RWPE1 (cell line): Measurements from ENCODE around the gene PDCD2L.
"Not testable (repeated sequence)": the region's sequence is repeated elsewhere in the genome, so short reads cannot be mapped to it uniquely, and the experiment has no call there.

Experiments used
- CTCF ChIA-PET: fragments of 350-600 bp; sonication (Branson Sonifier 250); formaldehyde crosslinking; extraction: SDS; loops from one replicate; lab custom pipeline; 2021; lab: Yijun Ruan, JAX
- POLR2A ChIA-PET: fragments of 400-600 bp; formaldehyde crosslinking; extraction: SDS; loops from one replicate; lab custom pipeline; 2020; ENCODE audit warnings: antibody characterized with exemption; ENCODE audit not compliant: low non-redundant PET; lab: Yijun Ruan, JAX
- DNase-seq: peaks from one replicate; pipeline ENCODE4 v3.0.0; 2012; ENCODE audit warnings: low spot score
- H3K27ac ChIP-seq: fragments of 450-650 bp; 2 replicates; pipeline ENCODE4 v1.5.1; 2017
- TF ChIP-seq, protein P1 (sequence below): fragments of 450-650 bp; conservative IDR thresholded peaks from 2 replicates; pipeline ENCODE4 v1.5.1; 2017; ENCODE audit warnings: low read depth, mild to moderate bottlenecking

Gene PDCD2L

DNA sequence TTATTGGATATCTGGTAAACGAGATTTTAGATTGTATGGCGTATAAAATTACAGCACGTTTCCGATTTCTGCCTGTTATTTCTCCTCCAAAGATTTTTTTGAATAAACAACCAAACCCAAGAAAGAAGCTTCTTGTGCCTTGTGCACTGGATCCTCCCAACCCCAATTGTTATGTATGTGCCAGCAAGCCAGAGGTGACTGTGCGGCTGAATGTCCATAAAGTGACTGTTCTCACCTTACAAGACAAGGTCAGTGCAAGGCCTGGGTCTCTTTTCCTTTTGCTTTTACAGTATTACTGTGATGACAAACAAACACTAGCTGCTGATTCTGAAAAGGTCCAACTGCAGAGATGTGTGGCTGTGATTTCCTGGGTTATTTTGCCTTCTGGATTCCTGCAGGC lies 54.5 kb downstream of the PDCD2L start:
- H3K27ac ChIP-seq, result no peak overlapping the region
- DNase-seq, result no peak
- CTCF ChIA-PET, result interaction anchor here (0.6 kb wide), 1 partner anchor 22 kb away, joined by 5 read pairs; no protein-coding TSS in a partner anchor
- TF ChIP-seq, protein P1, sequence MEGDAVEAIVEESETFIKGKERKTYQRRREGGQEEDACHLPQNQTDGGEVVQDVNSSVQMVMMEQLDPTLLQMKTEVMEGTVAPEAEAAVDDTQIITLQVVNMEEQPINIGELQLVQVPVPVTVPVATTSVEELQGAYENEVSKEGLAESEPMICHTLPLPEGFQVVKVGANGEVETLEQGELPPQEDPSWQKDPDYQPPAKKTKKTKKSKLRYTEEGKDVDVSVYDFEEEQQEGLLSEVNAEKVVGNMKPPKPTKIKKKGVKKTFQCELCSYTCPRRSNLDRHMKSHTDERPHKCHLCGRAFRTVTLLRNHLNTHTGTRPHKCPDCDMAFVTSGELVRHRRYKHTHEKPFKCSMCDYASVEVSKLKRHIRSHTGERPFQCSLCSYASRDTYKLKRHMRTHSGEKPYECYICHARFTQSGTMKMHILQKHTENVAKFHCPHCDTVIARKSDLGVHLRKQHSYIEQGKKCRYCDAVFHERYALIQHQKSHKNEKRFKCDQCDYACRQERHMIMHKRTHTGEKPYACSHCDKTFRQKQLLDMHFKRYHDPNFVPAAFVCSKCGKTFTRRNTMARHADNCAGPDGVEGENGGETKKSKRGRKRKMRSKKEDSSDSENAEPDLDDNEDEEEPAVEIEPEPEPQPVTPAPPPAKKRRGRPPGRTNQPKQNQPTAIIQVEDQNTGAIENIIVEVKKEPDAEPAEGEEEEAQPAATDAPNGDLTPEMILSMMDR, result no peak
- POLR2A ChIA-PET, result no interaction called here

DNA sequence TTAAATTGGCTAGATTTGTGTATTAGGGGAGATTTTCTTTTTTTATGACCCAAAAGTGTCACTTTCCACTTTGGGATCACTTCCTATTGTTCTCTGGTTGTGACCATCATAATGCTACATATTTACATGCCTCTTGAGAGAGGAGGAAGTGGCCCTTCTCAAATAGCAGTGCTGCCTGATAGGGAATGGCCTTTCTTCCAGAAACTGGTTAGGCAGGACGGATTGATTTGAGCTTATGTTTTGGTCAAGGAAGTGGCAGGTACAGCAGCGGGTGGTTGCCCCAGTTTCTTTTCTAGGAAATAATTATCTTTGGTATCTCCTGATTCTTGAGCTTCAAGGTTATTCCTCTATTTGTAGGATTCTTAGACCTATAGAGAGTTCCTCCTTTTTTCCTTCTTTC lies 55.4 kb downstream of the PDCD2L start:
- TF ChIP-seq, protein P1, result no peak
- no peak for DNase-seq
- ChIA-PET POLR2A (no interaction called here), CTCF (interaction anchor here (0.6 kb wide), 1 partner anchor 21 kb away, joined by 5 read pairs; no protein-coding TSS in a partner anchor)
- no peak overlapping the region for H3K27ac ChIP-seq

DNA sequence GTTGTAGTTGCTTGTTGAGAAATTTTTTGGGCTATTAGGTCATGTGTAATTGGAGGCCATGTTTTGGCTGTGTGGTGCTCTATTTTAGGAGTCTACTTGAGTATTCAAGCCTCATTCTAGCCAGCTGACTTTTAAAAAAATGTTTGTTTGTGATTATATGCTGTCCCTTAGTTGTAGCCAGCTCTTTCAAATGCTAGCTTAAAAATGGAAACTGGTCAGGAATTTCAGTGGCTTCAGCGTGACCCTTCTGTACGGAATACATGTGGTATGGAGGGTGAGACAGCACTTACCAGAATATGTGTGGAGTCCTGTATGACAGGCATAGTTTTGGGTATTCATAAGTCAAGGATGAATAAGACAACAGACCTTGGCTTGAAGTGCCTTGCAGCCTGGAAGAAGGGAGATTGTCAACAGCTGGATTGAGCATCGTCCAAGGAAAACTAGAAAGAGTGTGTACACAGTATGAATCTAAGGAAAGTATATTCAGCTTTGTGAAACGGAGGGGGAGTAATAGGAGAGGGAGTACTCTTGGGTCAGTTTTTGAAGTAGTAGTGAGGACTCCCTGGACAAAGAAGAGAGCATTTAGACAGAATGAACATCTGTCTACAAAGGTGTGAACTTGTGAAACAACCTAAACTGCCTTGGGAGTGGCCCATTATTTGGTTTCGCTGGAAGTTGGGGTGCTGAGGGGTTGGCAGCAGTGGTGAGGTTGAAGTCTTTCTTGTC lies 57.3 kb downstream of the PDCD2L start:
- ChIA-PET POLR2A (no interaction called here), CTCF (no interaction called here)
- DNase-seq, result no peak
- TF ChIP-seq, protein P1, result no peak
- no peak overlapping the region for H3K27ac ChIP-seq

DNA sequence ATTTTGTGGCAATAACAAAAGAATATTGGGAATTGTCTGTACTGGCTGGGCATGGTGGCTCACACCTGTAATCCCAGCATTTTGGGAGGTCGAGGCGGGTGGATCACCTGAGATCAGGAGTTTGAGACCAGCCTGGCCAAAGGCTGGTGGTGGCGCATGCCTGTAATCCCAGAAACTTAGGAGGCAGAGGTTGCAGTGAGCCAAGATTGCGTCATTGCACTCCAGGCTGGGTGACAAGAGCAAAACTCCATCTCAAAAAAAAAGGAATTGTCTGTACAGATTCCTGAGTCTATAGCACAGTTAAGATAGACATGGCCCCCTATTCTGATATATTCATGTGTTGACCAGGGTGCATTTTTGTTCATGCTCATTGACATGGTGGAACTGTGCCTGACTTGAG lies 60.6 kb downstream of the PDCD2L start:
- DNase-seq, H3K27ac ChIP-seq, POLR2A ChIA-PET, CTCF ChIA-PET: not testable (repeated sequence)

DNA sequence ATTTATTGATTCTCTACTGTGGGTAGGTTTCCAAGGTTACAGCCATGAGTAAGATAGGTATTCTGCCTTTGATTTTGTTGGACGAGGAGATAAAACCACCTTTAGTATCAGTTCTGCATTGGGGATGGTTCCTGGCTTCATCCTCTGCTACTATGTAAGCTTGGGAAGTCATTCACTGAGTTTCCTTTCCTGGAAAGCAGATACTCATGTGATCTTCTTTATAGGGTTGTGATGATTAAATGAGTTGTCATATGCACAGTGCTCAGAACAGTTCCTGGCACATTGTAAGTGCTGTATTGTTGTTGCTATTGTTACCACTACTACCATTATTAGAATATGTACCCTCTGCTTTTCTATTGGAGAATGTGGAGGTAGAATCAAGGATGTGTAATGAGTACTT lies 64.2 kb downstream of the PDCD2L start:
- no peak overlapping the region for H3K27ac ChIP-seq
- no peak for DNase-seq
- ChIA-PET CTCF (no interaction called here), POLR2A (no interaction called here)
- TF ChIP-seq, protein P1, result no peak

DNA sequence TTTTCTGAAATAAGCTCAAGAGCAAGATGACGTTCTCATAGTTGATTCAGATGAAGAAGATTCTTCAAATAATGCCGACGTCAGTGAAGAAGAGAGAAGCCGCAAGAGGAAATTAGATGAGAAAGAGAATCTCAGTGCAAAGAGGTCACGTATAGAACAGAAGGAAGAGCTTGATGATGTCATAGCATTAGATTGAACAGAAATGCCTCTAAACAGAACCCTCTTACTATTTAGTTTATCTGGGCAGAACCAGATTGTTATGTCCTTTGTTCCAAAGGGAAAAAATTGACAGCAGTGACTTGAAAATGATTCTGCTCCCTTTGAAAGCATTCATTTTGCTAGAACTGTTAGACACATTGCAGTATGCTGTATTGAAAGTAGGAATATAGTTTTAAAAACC lies 64.8 kb downstream of the PDCD2L start:
- H3K27ac ChIP-seq, DNase-seq, CTCF ChIA-PET, POLR2A ChIA-PET: not testable (repeated sequence)

DNA sequence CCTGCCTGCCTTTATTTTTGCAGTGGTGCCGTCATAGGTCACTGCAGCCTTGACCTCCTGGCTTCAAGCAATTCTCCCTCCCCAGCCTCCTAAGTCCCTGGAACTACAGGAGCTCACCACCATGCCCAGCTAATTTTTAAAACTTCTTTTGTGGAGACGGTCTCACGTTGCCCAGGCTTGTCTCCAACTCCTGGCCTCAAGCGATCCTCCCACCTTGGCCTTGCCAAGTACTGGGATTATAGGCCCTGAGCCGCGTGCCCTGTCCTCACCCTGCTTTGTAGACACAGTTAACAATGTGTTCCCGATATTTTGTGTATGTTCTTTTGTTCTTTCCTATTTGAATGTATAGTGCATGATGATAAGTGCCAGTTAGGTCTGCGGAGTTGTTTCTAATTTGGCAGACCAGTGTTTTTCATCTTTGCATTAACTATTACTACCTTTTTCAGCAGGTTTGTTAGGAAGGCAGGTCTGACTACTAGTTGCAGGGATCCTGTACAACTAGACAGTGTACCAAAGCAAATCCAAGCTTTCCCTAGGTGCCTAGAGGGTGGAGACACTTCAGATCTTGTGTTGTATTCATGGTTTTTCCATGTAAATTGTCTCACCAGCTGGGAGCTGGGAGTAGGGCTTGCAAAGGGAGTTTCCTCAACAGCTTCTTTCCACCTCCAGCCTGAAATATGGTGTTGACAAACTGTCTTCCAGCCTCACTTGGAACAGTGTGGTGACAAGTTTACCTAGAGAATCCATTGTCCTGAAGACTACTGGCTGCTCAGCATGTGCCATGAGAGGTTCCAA lies 67.9 kb downstream of the PDCD2L start:
- TF ChIP-seq, protein P1, result no peak
- ChIA-PET CTCF (interaction anchor here (0.6 kb wide), 1 partner anchor 83 kb away, joined by 6 read pairs; no protein-coding TSS in a partner anchor), POLR2A (no interaction called here)
- H3K27ac ChIP-seq, result peak overlapping the region; percentile 67
- DNase-seq, result no peak
